Bronchial epithelial cell (primary cell): ENCODE data around the gene SMIM20. TPM values are rescaled to one million over a fixed set of nuclear protein-coding genes. Genes with fewer than 3 reads are reported as not detected.

Experiments
- DNase-seq: peaks from one replicate; pipeline ENCODE4 v3.0.0-alpha.2; 2010; ENCODE audit warnings: low read depth
- FAIRE-seq: peaks from 2 replicates; lab custom pipeline; 2011; peaks lifted over from hg19 to GRCh38; lab: Jason Lieb, UNC
- H3K27me3 ChIP-seq: 2 replicates; pipeline ENCODE4 v1.5.1; 2011; ENCODE audit warnings: low read length; ENCODE audit not compliant: control insufficient read depth, insufficient read depth
- H3K36me3 ChIP-seq: 2 replicates; pipeline ENCODE4 v1.5.1; 2011; ENCODE audit warnings: low read length; ENCODE audit not compliant: control insufficient read depth, insufficient read depth
- H3K4me3 ChIP-seq: 2 replicates; pipeline ENCODE4 v1.5.1; 2011; ENCODE audit warnings: mild to moderate bottlenecking, low read depth, low read length, control low read depth
- total RNA-seq: library from RNA; depleted of rRNA; stranded (reverse); fragments of >200 nt; gene quantifications from 2 replicates; pipeline ENCODE4 v1.2.1, GENCODE V29; 2014
- TF ChIP-seq, protein P1 (sequence below): IDR thresholded peaks from 2 replicates; pipeline ENCODE4 v1.5.1; 2011; ENCODE audit warnings: mild to moderate bottlenecking, moderate library complexity, low read length, control low read depth, inconsistent platforms; ENCODE audit not compliant: insufficient read depth, severe bottlenecking

Gene SMIM20
- total RNA-seq, 1 donor from 2014 or later, result 53.4 TPM

DNA sequence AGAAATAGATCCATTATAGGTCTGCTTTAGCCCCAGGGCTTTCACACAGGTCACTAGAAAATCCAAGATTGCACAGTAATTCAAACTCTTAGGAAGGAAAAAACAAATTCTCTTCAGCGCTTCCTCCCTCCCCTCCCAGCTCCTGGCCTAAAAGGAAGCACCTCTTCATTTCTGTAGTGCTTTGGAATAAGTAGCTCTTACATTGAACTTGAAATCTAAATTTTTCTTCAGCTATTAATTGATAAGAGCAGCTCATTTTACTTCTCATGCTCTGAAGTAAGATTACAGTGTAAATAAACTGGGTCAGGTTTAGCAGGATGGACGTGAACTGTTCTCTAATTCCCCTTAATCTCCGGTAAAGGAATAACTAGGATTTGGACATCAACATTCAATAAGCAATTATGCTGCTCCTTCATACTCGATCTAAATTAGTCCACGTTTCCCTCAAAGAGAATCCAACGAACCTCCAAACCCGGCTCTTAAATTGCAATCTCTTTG, 40.3 kb upstream of the SMIM20 start:
- TF ChIP-seq, protein P1, sequence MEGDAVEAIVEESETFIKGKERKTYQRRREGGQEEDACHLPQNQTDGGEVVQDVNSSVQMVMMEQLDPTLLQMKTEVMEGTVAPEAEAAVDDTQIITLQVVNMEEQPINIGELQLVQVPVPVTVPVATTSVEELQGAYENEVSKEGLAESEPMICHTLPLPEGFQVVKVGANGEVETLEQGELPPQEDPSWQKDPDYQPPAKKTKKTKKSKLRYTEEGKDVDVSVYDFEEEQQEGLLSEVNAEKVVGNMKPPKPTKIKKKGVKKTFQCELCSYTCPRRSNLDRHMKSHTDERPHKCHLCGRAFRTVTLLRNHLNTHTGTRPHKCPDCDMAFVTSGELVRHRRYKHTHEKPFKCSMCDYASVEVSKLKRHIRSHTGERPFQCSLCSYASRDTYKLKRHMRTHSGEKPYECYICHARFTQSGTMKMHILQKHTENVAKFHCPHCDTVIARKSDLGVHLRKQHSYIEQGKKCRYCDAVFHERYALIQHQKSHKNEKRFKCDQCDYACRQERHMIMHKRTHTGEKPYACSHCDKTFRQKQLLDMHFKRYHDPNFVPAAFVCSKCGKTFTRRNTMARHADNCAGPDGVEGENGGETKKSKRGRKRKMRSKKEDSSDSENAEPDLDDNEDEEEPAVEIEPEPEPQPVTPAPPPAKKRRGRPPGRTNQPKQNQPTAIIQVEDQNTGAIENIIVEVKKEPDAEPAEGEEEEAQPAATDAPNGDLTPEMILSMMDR, result no peak
- H3K27me3 ChIP-seq, result no peaks in the 10 kb centered on the region
- no peak overlapping the region for H3K4me3 ChIP-seq
- no peak for FAIRE-seq
- DNase-seq, result no peak
- no peaks in the 10 kb centered on the region for H3K36me3 ChIP-seq

DNA sequence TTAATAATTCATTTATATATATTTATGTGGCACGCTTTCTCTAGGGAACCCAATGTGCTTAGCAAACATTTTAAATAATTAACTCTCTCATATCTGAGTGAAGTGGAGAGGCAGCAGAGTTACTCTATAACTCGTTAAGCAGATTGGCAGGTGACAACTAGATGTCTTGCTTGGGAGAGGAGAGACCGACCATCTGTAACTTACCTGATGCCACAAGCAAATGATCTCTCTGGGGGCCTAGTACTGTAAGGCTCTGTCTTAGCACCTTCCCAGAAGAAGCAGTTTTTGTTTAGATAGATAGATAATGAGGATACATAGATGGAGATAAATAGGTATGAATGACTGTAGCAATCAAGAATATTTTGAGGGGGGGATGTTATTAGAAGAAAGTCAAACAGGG, 39.4 kb upstream of the SMIM20 start:
- no peak for DNase-seq
- FAIRE-seq, result no peak
- TF ChIP-seq, protein P1, result no peak

DNA sequence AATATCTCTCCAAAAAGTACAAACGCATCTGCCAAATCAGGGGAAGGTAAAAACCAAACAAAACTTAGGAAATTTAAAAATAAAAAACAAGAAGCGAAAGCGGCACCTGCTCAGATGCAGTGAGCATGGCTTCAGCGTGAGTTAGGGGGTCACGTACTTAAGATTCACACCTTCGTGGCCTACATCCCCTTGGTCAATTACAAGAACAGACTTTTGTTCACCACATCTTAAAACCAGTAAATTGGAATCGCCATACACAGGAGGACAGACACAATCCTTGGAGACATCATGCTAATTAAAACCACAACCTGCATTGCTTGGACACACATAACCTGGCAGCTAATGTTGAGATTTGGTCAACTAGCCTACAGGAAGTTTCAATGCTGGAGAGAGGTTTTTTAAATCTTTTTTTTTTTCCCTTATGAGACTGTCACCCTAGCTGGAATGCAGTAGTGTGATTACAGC, 38.7 kb upstream of the SMIM20 start:
- H3K36me3 ChIP-seq, result no peaks in the 10 kb centered on the region
- FAIRE-seq, result no peak

More for the DNA sequence above, 39.4 kb upstream of the SMIM20 start:
- no peaks in the 10 kb centered on the region for H3K36me3 ChIP-seq
- no peaks in the 10 kb centered on the region for H3K27me3 ChIP-seq
- no peak overlapping the region for H3K4me3 ChIP-seq

DNA sequence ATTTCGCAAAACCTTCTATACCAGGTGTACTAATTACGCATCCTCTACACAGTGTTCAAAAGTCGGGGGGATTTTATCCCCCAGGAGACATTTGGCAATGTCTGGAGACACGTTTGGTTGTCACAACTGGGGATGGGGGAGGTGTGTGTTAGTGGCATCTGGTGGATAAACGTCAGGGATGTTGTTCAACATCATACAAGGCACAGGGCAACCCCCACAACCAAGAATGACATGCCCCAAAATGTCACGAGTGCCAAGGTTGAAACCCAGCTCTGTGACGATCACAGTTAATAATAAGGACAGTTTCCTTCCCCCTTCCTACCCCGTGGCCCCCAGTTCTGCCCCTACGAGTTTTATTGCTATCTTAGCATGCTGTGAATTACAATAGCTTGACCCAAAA, 35.3 kb upstream of the SMIM20 start:
- Histone ChIP-seq H3K4me3 (no peak overlapping the region), H3K27me3 (no peaks in the 10 kb centered on the region), H3K36me3 (no peaks in the 10 kb centered on the region)
- TF ChIP-seq, protein P1, result no peak
- FAIRE-seq, result no peak
- no peak for DNase-seq

More for the DNA sequence above, 38.7 kb upstream of the SMIM20 start:
- Histone ChIP-seq H3K4me3 (no peak overlapping the region), H3K27me3 (no peaks in the 10 kb centered on the region)
- DNase-seq, result no peak
- TF ChIP-seq, protein P1, result no peak

DNA sequence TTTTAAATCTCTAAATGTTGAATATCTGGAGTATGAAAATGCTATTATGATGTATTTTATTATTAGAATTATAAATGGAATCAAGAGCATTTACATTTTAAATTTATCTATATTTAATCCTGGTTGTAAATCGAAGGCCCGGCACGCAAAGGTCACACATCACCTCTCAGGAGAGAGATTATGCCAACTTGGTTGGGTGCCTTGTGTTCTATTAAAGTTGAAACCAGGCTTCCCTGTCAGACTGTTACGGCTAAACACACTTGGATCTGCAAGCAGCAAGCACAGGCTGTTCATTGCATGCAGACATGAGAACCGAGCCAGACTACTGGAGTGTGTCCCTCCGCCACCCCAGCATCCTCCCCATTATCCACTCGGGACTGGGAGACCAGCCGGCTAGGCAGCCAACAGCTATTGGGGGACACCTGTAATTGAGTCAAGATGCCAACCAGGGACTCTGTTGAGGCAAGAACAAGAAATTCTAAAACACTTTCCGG, 34.9 kb upstream of the SMIM20 start:
- Histone ChIP-seq H3K36me3 (no peaks in the 10 kb centered on the region), H3K4me3 (no peak overlapping the region), H3K27me3 (no peaks in the 10 kb centered on the region)
- TF ChIP-seq, protein P1, result no peak
- FAIRE-seq (no peak), DNase-seq (no peak)

DNA sequence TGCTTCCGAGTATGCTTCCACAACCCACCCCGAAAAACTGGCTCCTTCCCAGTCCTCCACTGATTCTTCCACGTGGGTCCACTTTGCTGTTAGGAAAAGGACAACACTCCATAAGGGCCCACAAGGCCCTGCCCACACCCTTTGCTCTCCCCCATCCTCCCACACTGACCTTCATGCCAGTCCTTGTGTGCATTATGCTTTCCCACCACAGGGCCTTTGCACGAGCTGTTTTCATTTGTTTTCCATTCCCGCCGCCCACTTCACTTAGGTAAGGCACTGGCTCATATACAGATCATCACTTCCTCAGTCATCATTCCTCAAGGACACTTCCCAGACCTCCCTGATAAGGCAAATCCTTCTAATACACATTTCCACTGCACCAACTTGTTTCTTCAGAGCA, 34.4 kb upstream of the SMIM20 start:
- FAIRE-seq, result no peak
- no peaks in the 10 kb centered on the region for H3K27me3 ChIP-seq
- TF ChIP-seq, protein P1, result no peak

More for the DNA sequence above, 34.4 kb upstream of the SMIM20 start:
- H3K4me3 ChIP-seq, result no peak overlapping the region
- no peaks in the 10 kb centered on the region for H3K36me3 ChIP-seq
- no peak for DNase-seq
